IMR-90 (cell line): Measurements from ENCODE around the gene BCL11A. TPM values are rescaled to one million over a fixed set of nuclear protein-coding genes. Genes with fewer than 3 reads are reported as not detected.

Experiments
- ATAC-seq: fragments of 200-7000 bp; cut with Tn5 transposase; 2 replicates; pipeline ENCODE4 v1.9.1; 2020; ENCODE audit warnings: low read depth, mild to moderate bottlenecking, moderate library complexity
- BruUV-seq: library from RNA; stranded (reverse); fragments of 400-500 nt; replicated peaks from 2 replicates; lab custom pipeline; 2021; lab: Mats Ljungman, UMichigan
- CTCF ChIA-PET: fragments of 300-600 bp; formaldehyde crosslinking; extraction: SDS; loops from one replicate; lab custom pipeline; 2021; ENCODE audit warnings: antibody characterized with exemption; lab: Yijun Ruan, JAX
- POLR2A ChIA-PET: fragments of 300-600 bp; sonication (Branson Sonifier 250); formaldehyde crosslinking; loops from one replicate; lab custom pipeline; 2022; ENCODE audit warnings: antibody characterized with exemption; ENCODE audit not compliant: unreplicated experiment; lab: Charles Lee
- DNase-seq: peaks from one replicate; pipeline ENCODE4 v3.0.0; 2013
- H2AFZ ChIP-seq: replicated peaks from 2 replicates; pipeline ENCODE3; 2013; ENCODE audit warnings: low read length, mild to moderate bottlenecking; ENCODE audit not compliant: poor library complexity
- H2AK5ac ChIP-seq: 2 replicates; pipeline ENCODE4 v1.6.1; 2013; ENCODE audit warnings: low read depth, low read length, inconsistent platforms
- H2AK9ac ChIP-seq: replicated peaks from 2 replicates; pipeline ENCODE3; 2013; ENCODE audit warnings: mild to moderate bottlenecking, low read depth, low read length, moderate library complexity; ENCODE audit not compliant: poor library complexity
- H2BK120ac ChIP-seq: 2 replicates; pipeline ENCODE4 v1.6.1; 2013; ENCODE audit warnings: low read depth, low read length, inconsistent platforms
- H2BK15ac ChIP-seq: 3 replicates; pipeline ENCODE4 v1.6.1; 2013; ENCODE audit warnings: low read depth, low read length, inconsistent platforms
- H2BK20ac ChIP-seq: 2 replicates; pipeline ENCODE4 v1.6.1; 2013; ENCODE audit warnings: low read depth, mild to moderate bottlenecking, inconsistent platforms, low read length, moderate library complexity
- H2BK5ac ChIP-seq: 2 replicates; pipeline ENCODE4 v1.6.1; 2013; ENCODE audit warnings: mild to moderate bottlenecking, low read depth, low read length, inconsistent platforms; ENCODE audit not compliant: poor library complexity, severe bottlenecking
- H3K14ac ChIP-seq: replicated peaks from 2 replicates; pipeline ENCODE4 v1.6.1; 2013; ENCODE audit warnings: low read depth, low read length, inconsistent platforms
- H3K18ac ChIP-seq: 2 replicates; pipeline ENCODE4 v1.6.1; 2013; ENCODE audit warnings: low read depth, low read length, control low read depth
- H3K23ac ChIP-seq: 2 replicates; pipeline ENCODE4 v1.6.1; 2013; ENCODE audit warnings: low read depth, low read length, inconsistent platforms
- H3K27ac ChIP-seq: 2 replicates; pipeline ENCODE4 v1.5.1; 2013; ENCODE audit warnings: mild to moderate bottlenecking, control low read depth, low read length; ENCODE audit not compliant: insufficient read depth
- H3K27me3 ChIP-seq: 2 replicates; pipeline ENCODE4 v1.6.1; 2013; ENCODE audit warnings: low read length; ENCODE audit not compliant: control insufficient read depth, insufficient read depth
- H3K36me3 ChIP-seq: 2 replicates; pipeline ENCODE4 v1.6.1; 2013; ENCODE audit warnings: low read length, mixed read lengths; ENCODE audit not compliant: control insufficient read depth, insufficient read depth
- H3K4ac ChIP-seq: 2 replicates; pipeline ENCODE4 v1.6.1; 2013; ENCODE audit warnings: low read depth, low read length, inconsistent platforms
- H3K4me1 ChIP-seq: 2 replicates; pipeline ENCODE4 v1.6.1; 2013; ENCODE audit warnings: low read length, mixed read lengths; ENCODE audit not compliant: control insufficient read depth, insufficient read depth
- H3K4me2 ChIP-seq: 2 replicates; pipeline ENCODE4 v1.6.1; 2013; ENCODE audit warnings: low read depth, mild to moderate bottlenecking, control low read depth, low read length, moderate library complexity
- H3K4me3 ChIP-seq: 2 replicates; pipeline ENCODE4 v1.5.1; 2013; ENCODE audit warnings: low read depth, mild to moderate bottlenecking, control low read depth, low read length, moderate library complexity; ENCODE audit not compliant: insufficient read depth
- H3K56ac ChIP-seq: 2 replicates; pipeline ENCODE4 v1.6.1; 2013; ENCODE audit warnings: low read length, inconsistent platforms; ENCODE audit not compliant: insufficient read depth; ENCODE audit errors: extremely low read depth
- H3K79me1 ChIP-seq, 2 experiments: 2 replicates each; pipeline ENCODE4 v1.6.1; 2013; ENCODE audit warnings: low read length in 2 of 2, inconsistent platforms in 1 of 2, low read depth in 1 of 2
- H3K9ac ChIP-seq: 2 replicates; pipeline ENCODE4 v1.6.1; 2013; ENCODE audit warnings: low read depth, low read length, control low read depth
- H3K9me1 ChIP-seq: 2 replicates; pipeline ENCODE4 v1.6.1; 2013; ENCODE audit warnings: low read length, inconsistent platforms; ENCODE audit not compliant: insufficient read depth
- H3K9me3 ChIP-seq: 2 replicates; pipeline ENCODE4 v1.6.1; 2013; ENCODE audit warnings: low read length; ENCODE audit not compliant: control insufficient read depth, insufficient read depth
- H4K20me1 ChIP-seq: 2 replicates; pipeline ENCODE4 v1.6.1; 2013; ENCODE audit warnings: low read length, inconsistent platforms; ENCODE audit not compliant: insufficient read depth
- H4K5ac ChIP-seq: 2 replicates; pipeline ENCODE4 v1.6.1; 2013; ENCODE audit warnings: mild to moderate bottlenecking, low read depth, low read length, control low read depth
- H4K8ac ChIP-seq, 2 experiments: 2 replicates each; pipeline ENCODE4 v1.6.1; 2013; ENCODE audit warnings: low read depth in 2 of 2, low read length in 2 of 2, control low read depth in 1 of 2, inconsistent platforms in 1 of 2
- H4K91ac ChIP-seq: 2 replicates; pipeline ENCODE4 v1.6.1; 2013; ENCODE audit warnings: low read depth, low read length, inconsistent platforms; ENCODE audit not compliant: insufficient read depth
- BHLHE40 ChIP-seq: fragments of 150-350 bp; IDR thresholded peaks from 2 replicates; pipeline ENCODE4 v1.6.1; 2016; ENCODE audit warnings: mild to moderate bottlenecking, low read depth, low read length
- CEBPB ChIP-seq: IDR thresholded peaks from 2 replicates; pipeline ENCODE4 v1.6.1; 2012; ENCODE audit warnings: low read depth, low read length, improper control_type of control experiment
- CHD1 ChIP-seq: IDR thresholded peaks from 2 replicates; pipeline ENCODE4 v1.6.1; 2012; ENCODE audit warnings: low read depth, low read length, improper control_type of control experiment
- CTCF ChIP-seq: conservative IDR thresholded peaks from 2 replicates; pipeline ENCODE4 v1.5.1; 2012; ENCODE audit warnings: mild to moderate bottlenecking, low read depth, low read length, improper control_type of control experiment
- ELK1 ChIP-seq: fragments of 150-350 bp; IDR thresholded peaks from 2 replicates; pipeline ENCODE4 v1.6.1; 2016; ENCODE audit warnings: low read depth, mild to moderate bottlenecking, low read length, moderate library complexity, borderline replicate concordance
- FOS ChIP-seq: fragments of 150-350 bp; IDR thresholded peaks from 2 replicates; pipeline ENCODE4 v1.6.1; 2016; ENCODE audit warnings: low read depth, low read length
- MAFK ChIP-seq: IDR thresholded peaks from 2 replicates; pipeline ENCODE4 v1.6.1; 2012; ENCODE audit warnings: low read depth, low read length, improper control_type of control experiment
- MAZ ChIP-seq: IDR thresholded peaks from 2 replicates; pipeline ENCODE4 v1.6.1; 2012; ENCODE audit warnings: low read depth, mild to moderate bottlenecking, low read length, improper control_type of control experiment, moderate library complexity, borderline replicate concordance
- MXI1 ChIP-seq: IDR thresholded peaks from 2 replicates; pipeline ENCODE4 v1.6.1; 2012; ENCODE audit warnings: low read depth, mild to moderate bottlenecking, low read length, moderate library complexity, borderline replicate concordance
- NFE2L2 ChIP-seq: fragments of 150-350 bp; IDR thresholded peaks from 2 replicates; pipeline ENCODE4 v1.6.1; 2016; ENCODE audit warnings: low read depth, mild to moderate bottlenecking, low read length
- POLR2A ChIP-seq: IDR thresholded peaks from 2 replicates; pipeline ENCODE4 v1.6.1; 2012; ENCODE audit warnings: mild to moderate bottlenecking, low read depth, low read length
- RAD21 ChIP-seq: IDR thresholded peaks from 2 replicates; pipeline ENCODE4 v1.6.1; 2012; ENCODE audit warnings: low read length, improper control_type of control experiment
- RCOR1 ChIP-seq: IDR thresholded peaks from 2 replicates; pipeline ENCODE4 v1.6.1; 2012; ENCODE audit warnings: mild to moderate bottlenecking, low read length, improper control_type of control experiment; ENCODE audit not compliant: insufficient replicate concordance
- RFX5 ChIP-seq: IDR thresholded peaks from 2 replicates; pipeline ENCODE4 v1.8.0; 2012; ENCODE audit warnings: low read depth, mild to moderate bottlenecking, low read length, moderate library complexity
- SMC3 ChIP-seq: fragments of 150-350 bp; IDR thresholded peaks from 2 replicates; pipeline ENCODE4 v1.6.1; 2016; ENCODE audit warnings: low read depth, mild to moderate bottlenecking, antibody characterized with exemption, low read length, moderate library complexity
- USF2 ChIP-seq: fragments of 150-350 bp; IDR thresholded peaks from 2 replicates; pipeline ENCODE4 v1.6.1; 2017; ENCODE audit warnings: mild to moderate bottlenecking, antibody characterized with exemption, low read length, low read depth
- WGBS, 2 experiments: methylation state at CpG; one replicate each; pipeline versions ENCODE4 v1.1.5 to v1.1.7; 2013; ENCODE audit warnings: missing lambda C conversion rate in 2 of 2; ENCODE audit not compliant: insufficient read length in 1 of 2; ENCODE audit errors: extremely low coverage in 2 of 2; 5-methylcytosine and 5-hydroxymethylcytosine counted together
- dilution Hi-C: fragments of 300-500 bp; cut with HindIII; formaldehyde crosslinking; loops from one replicate; pipeline ENCODE4 v1.14.3; 2018; ENCODE audit warnings: low sequenced_read_pairs; ENCODE audit not compliant: unreplicated experiment
- in situ Hi-C: fragments of 300-500 bp; cut with MboI; formaldehyde crosslinking; loops from 3 replicates; pipeline ENCODE4 v1.14.3; 2019; ENCODE audit warnings: low sequenced_read_pairs, inconsistent platforms, mixed read lengths
- intact Hi-C: fragments of 100-400 bp; cut with micrococcal nuclease; formaldehyde crosslinking; loops from 2 replicates; pipeline ENCODE4 v1.10.0; 2022
- polyA plus RNA-seq, 3 experiments: library from polyadenylated mRNA; depleted of rRNA; stranded (reverse); fragments of >200 nt; gene quantifications; 2 replicates each; pipeline ENCODE4 v1.2.3, GENCODE V29; 2012; ENCODE audit warnings: low replicate concordance in 1 of 3
- total RNA-seq: library from RNA; depleted of rRNA; stranded (reverse); fragments of >200 nt; gene quantifications from 2 replicates; pipeline ENCODE4 v1.2.3, GENCODE V29; 2012

BCL11A gene
- total and polyA plus RNA-seq, 2 of the 4 experiments (the other 2 are of a cell fraction) = 1.0 to 1.1 TPM

- H4K20me1 ChIP-seq = no peaks in the 10 kb centered on the region
- TF ChIP-seq POLR2A (no peak), MAFK (no peak), MAZ (no peak), MXI1 (no peak), USF2 (no peak), CEBPB (no peak), RAD21 (no peak), ELK1 (no peak), RCOR1 (no peak), NFE2L2 (no peak), FOS (no peak), SMC3 (no peak), CTCF (no peak), CHD1 (no peak), RFX5 (no peak), BHLHE40 (no peak)
- H2AK9ac ChIP-seq = no peak overlapping the region
- H3K9ac ChIP-seq = no peak overlapping the region
- no peak overlapping the region for H4K5ac ChIP-seq
- H3K18ac ChIP-seq = no peak overlapping the region
- no peak overlapping the region for H3K4me2 ChIP-seq
- no peak overlapping the region for H2AFZ ChIP-seq
- no peak overlapping the region for H2BK5ac ChIP-seq
- H3K27me3 ChIP-seq = no peaks in the 10 kb centered on the region; the same call in 1 of the 2 replicates
- H3K14ac ChIP-seq = no peak overlapping the region
- no peak overlapping the region for H2BK120ac ChIP-seq
- no peak overlapping the region for H2AK5ac ChIP-seq
- no peaks in the 10 kb centered on the region for H3K9me3 ChIP-seq
- H3K36me3 ChIP-seq = no peaks in the 10 kb centered on the region
- in situ Hi-C loops (no loop called here), intact Hi-C loops (no loop called here), dilution Hi-C loops (no loop called here)
- no peak overlapping the region for H3K4me3 ChIP-seq
- CTCF ChIA-PET = interaction anchor here (0.6 kb wide), 1 partner anchor 166 kb away, joined by 3 read pairs; no protein-coding TSS in a partner anchor
- no peak overlapping the region; the same call in 1 of the 2 replicates for H3K4ac ChIP-seq
- no peak for DNase-seq
- POLR2A ChIA-PET = interaction anchor here (0.6 kb wide), 1 partner anchor 19 kb away, joined by 3 read pairs; no protein-coding TSS in a partner anchor
- no peak for ATAC-seq
- H3K27ac ChIP-seq = no peak overlapping the region
- H4K91ac ChIP-seq = no peak overlapping the region
- H3K56ac ChIP-seq = no peak overlapping the region
- peaks cover 4% of the 10 kb centered on the region; the same call in 1 of the 2 replicates for H3K4me1 ChIP-seq
- no peak overlapping the region for H2BK15ac ChIP-seq
- BruUV-seq = no TSS peak
- no peak overlapping the region for H3K23ac ChIP-seq
- no peaks in the 10 kb centered on the region for H3K79me1 ChIP-seq
- H4K8ac ChIP-seq = no peak overlapping the region
- 88% methylated on average over 4 of the region's 5 CpGs; no CpG with 5 or more reads in 1 of the 2 experiments for WGBS, 2 experiments
- peaks cover 5% of the 10 kb centered on the region for H3K9me1 ChIP-seq
- H2BK20ac ChIP-seq = no peak overlapping the region
Observed at GRCh38 chr2:60521626-60522025, 31.8 kb downstream of the BCL11A start.
